H9 (cell line): ENCODE measurements around the gene WNT8B. TPM values are rescaled to one million over a fixed set of nuclear protein-coding genes. Genes with fewer than 3 reads are reported as not detected.

Source experiments
- DNase-seq: peaks from one replicate; pipeline ENCODE4 v3.0.0-alpha.2; 2017
- H2AFZ ChIP-seq: one replicate; pipeline ENCODE4 v1.6.1; 2013; ENCODE audit warnings: mild to moderate bottlenecking, low read length, control low read depth, moderate library complexity
- H2AK5ac ChIP-seq: 2 replicates; pipeline ENCODE4 v1.6.1; 2013; ENCODE audit warnings: low read length, control low read depth, mixed read lengths; ENCODE audit not compliant: insufficient read length
- H2BK120ac ChIP-seq: one replicate; pipeline ENCODE4 v1.6.1; 2013; ENCODE audit warnings: low read depth, mild to moderate bottlenecking, low read length, control low read depth, inconsistent platforms; ENCODE audit not compliant: poor library complexity, severe bottlenecking
- H2BK12ac ChIP-seq: 2 replicates; pipeline ENCODE4 v1.6.1; 2013; ENCODE audit warnings: low read length, control low read depth, mixed read lengths, low read depth; ENCODE audit not compliant: insufficient read length
- H2BK15ac ChIP-seq: 2 replicates; pipeline ENCODE4 v1.6.1; 2013; ENCODE audit warnings: low read depth, low read length, control low read depth
- H2BK20ac ChIP-seq: one replicate; pipeline ENCODE4 v1.6.1; 2013; ENCODE audit warnings: low read depth, mild to moderate bottlenecking, low read length, control low read depth, inconsistent platforms; ENCODE audit not compliant: poor library complexity, severe bottlenecking
- H2BK5ac ChIP-seq: 2 replicates; pipeline ENCODE4 v1.6.1; 2013; ENCODE audit warnings: low read length, control low read depth, mixed read lengths; ENCODE audit not compliant: insufficient read length
- H3K14ac ChIP-seq: 2 replicates; pipeline ENCODE4 v1.6.1; 2013; ENCODE audit warnings: low read length, control low read depth; ENCODE audit not compliant: insufficient read depth
- H3K18ac ChIP-seq: 2 replicates; pipeline ENCODE4 v1.6.1; 2013; ENCODE audit warnings: low read depth, mild to moderate bottlenecking, mixed read lengths, low read length, control low read depth; ENCODE audit not compliant: insufficient read length
- H3K23ac ChIP-seq: 2 replicates; pipeline ENCODE4 v1.6.1; 2013; ENCODE audit warnings: low read length, control low read depth, mixed read lengths, low read depth; ENCODE audit not compliant: insufficient read length
- H3K23me2 ChIP-seq: 2 replicates; pipeline ENCODE4 v1.6.1; 2013; ENCODE audit warnings: low read depth, mild to moderate bottlenecking, mixed read lengths, low read length, control low read depth; ENCODE audit not compliant: insufficient read length, poor library complexity, severe bottlenecking
- H3K27ac ChIP-seq: 2 replicates; pipeline ENCODE4 v1.5.1; 2013; ENCODE audit warnings: low read length, control low read depth, mixed read lengths, low read depth; ENCODE audit not compliant: insufficient read length
- H3K27me3 ChIP-seq: 2 replicates; pipeline ENCODE4 v1.6.1; 2013; ENCODE audit warnings: low read length, control low read depth, inconsistent platforms; ENCODE audit not compliant: insufficient read depth
- H3K4ac ChIP-seq: 2 replicates; pipeline ENCODE4 v1.6.1; 2013; ENCODE audit warnings: low read depth, mild to moderate bottlenecking, control low read depth, inconsistent platforms, low read length, moderate library complexity
- H3K4me1 ChIP-seq: 2 replicates; pipeline ENCODE4 v1.6.1; 2013; ENCODE audit warnings: low read length, control low read depth, inconsistent platforms; ENCODE audit not compliant: insufficient read depth
- H3K4me2 ChIP-seq: 2 replicates; pipeline ENCODE4 v1.6.1; 2013; ENCODE audit warnings: low read length, control low read depth, mixed read lengths; ENCODE audit not compliant: insufficient read length, insufficient read depth
- H3K56ac ChIP-seq: 2 replicates; pipeline ENCODE4 v1.6.1; 2013; ENCODE audit warnings: low read depth, mild to moderate bottlenecking, mixed read lengths, low read length, control low read depth; ENCODE audit not compliant: insufficient read length
- H3K79me1 ChIP-seq: 2 replicates; pipeline ENCODE4 v1.6.1; 2013; ENCODE audit warnings: low read depth, mild to moderate bottlenecking, moderate library complexity, low read length, control low read depth, inconsistent platforms; ENCODE audit not compliant: insufficient read depth, poor library complexity, severe bottlenecking
- H3K79me2 ChIP-seq: 2 replicates; pipeline ENCODE4 v1.6.1; 2013; ENCODE audit warnings: low read length, control low read depth, inconsistent platforms; ENCODE audit not compliant: insufficient read depth
- H3K9ac ChIP-seq: 2 replicates; pipeline ENCODE4 v1.6.1; 2013; ENCODE audit warnings: low read length, control low read depth, mixed read lengths; ENCODE audit not compliant: insufficient read length; ENCODE audit errors: extremely low read depth
- H3K9me3 ChIP-seq: one replicate; pipeline ENCODE4 v1.6.1; 2013; ENCODE audit warnings: low read depth, low read length, inconsistent platforms; ENCODE audit not compliant: control insufficient read depth
- H3T11ph ChIP-seq: one replicate; pipeline ENCODE4 v1.6.1; 2013; ENCODE audit warnings: mild to moderate bottlenecking, low read length, control low read depth, inconsistent platforms
- H4K20me1 ChIP-seq: one replicate; pipeline ENCODE4 v1.6.1; 2013; ENCODE audit not compliant: control insufficient read depth, insufficient read length, insufficient read depth
- H4K5ac ChIP-seq: 2 replicates; pipeline ENCODE4 v1.6.1; 2013; ENCODE audit warnings: low read depth, mild to moderate bottlenecking, mixed read lengths, low read length, control low read depth; ENCODE audit not compliant: insufficient read length
- H4K8ac ChIP-seq: replicated peaks from 2 replicates; pipeline ENCODE4 v1.6.1; 2013; ENCODE audit warnings: low read length, control low read depth, mixed read lengths, low read depth; ENCODE audit not compliant: insufficient read length
- H4K91ac ChIP-seq: 2 replicates; pipeline ENCODE4 v1.6.1; 2013; ENCODE audit warnings: low read depth, mild to moderate bottlenecking, moderate library complexity, mixed read lengths, low read length, control low read depth; ENCODE audit not compliant: insufficient read length
- H3K27ac Mint-ChIP-seq, 3 experiments: 2 replicates in 2 of 3; 3 replicates in 1 of 3; pipeline ENCODE4 v1.8.0; 2020 to 2021; ENCODE audit warnings: mixed read lengths in 3 of 3, mild to moderate bottlenecking in 1 of 3, moderate library complexity in 1 of 3
- H3K27me3 Mint-ChIP-seq: 2 replicates; pipeline ENCODE4 v1.8.0; 2021; ENCODE audit warnings: low read depth, mild to moderate bottlenecking, moderate library complexity, mixed read lengths
- H3K36me3 Mint-ChIP-seq, 3 experiments: 2 replicates in 2 of 3; 3 replicates in 1 of 3; pipeline ENCODE4 v1.8.0; 2020 to 2021; ENCODE audit warnings: low read depth in 3 of 3, mixed read lengths in 3 of 3; ENCODE audit not compliant: insufficient read depth in 1 of 3
- H3K4me1 Mint-ChIP-seq, 2 experiments: 2 replicates each; pipeline ENCODE4 v1.8.0; 2020; ENCODE audit warnings: mixed read lengths in 2 of 2
- H3K4me3 Mint-ChIP-seq, 2 experiments: 2 replicates in 1 of 2; 3 replicates in 1 of 2; pipeline ENCODE4 v1.8.0; 2020 to 2021; ENCODE audit warnings: mild to moderate bottlenecking in 2 of 2, mixed read lengths in 2 of 2, moderate library complexity in 1 of 2
- H3K9me3 Mint-ChIP-seq, 2 experiments: 2 replicates in 1 of 2; 3 replicates in 1 of 2; pipeline ENCODE4 v1.8.0; 2020; ENCODE audit warnings: mild to moderate bottlenecking in 2 of 2, mixed read lengths in 2 of 2, moderate library complexity in 1 of 2
- CTCF ChIP-seq: fragments of 200-600 bp; sonication (generic); conservative IDR thresholded peaks from 3 replicates; pipeline ENCODE4 v1.8.0; 2021; ENCODE audit warnings: antibody characterized with exemption, mild to moderate bottlenecking
- WGBS: extraction: QIAGEN DNeasy Blood & Tissue Kit; methylation state at CpG from one replicate; pipeline ENCODE4 v1.1.7; 2013; ENCODE audit warnings: missing lambda C conversion rate, low lambda C conversion rate, mixed read lengths; ENCODE audit not compliant: insufficient read length; ENCODE audit errors: extremely low coverage; 5-methylcytosine and 5-hydroxymethylcytosine counted together
- total RNA-seq: library from RNA; stranded (reverse); gene quantifications from 2 replicates; pipeline ENCODE4 v1.2.1, GENCODE V29; 2021

The WNT8B gene
- total RNA-seq, 1 experiment from 2014 or later = not detected

- Mint-ChIP-seq H3K36me3 (no peaks in the 10 kb centered on the region; a peak in 1 of 7 replicates), H3K4me1 (peaks cover 2% of the 10 kb centered on the region in 2 experiments; a peak in 2 of 4 replicates), H3K27ac (no peak overlapping the region), H3K27me3 (peaks cover 56% of the 10 kb centered on the region), H3K4me3 (no peak overlapping the region), H3K9me3 (no peaks in the 10 kb centered on the region)
- Histone ChIP-seq H4K91ac (no peak overlapping the region), H3K23ac (no peak overlapping the region), H2BK120ac (no peak overlapping the region), H3T11ph (no peak overlapping the region), H3K27ac (no peak overlapping the region), H2AK5ac (no peak overlapping the region), H3K56ac (no peak overlapping the region), H3K79me2 (no peaks in the 10 kb centered on the region), H3K27me3 (no peaks in the 10 kb centered on the region), H2BK20ac (no peak overlapping the region), H3K14ac (no peak overlapping the region), H3K18ac (no peak overlapping the region), H3K4me2 (no peak overlapping the region), H3K79me1 (no peaks in the 10 kb centered on the region), H2BK5ac (no peak overlapping the region), H4K8ac (no peak overlapping the region), H3K4me1 (no peaks in the 10 kb centered on the region), H2BK12ac (no peak overlapping the region), H3K4ac (no peak overlapping the region), H3K23me2 (no peaks in the 10 kb centered on the region), H3K9ac (no peak overlapping the region), H4K5ac (no peak overlapping the region), H3K9me3 (no peaks in the 10 kb centered on the region), H2AFZ (no peak overlapping the region), H2BK15ac (no peak overlapping the region), H4K20me1 (no peaks in the 10 kb centered on the region)
- TF ChIP-seq CTCF = no peak
- no peak for DNase-seq
- WGBS = no CpG with 5 or more reads among the region's 8 CpGs
Observed at GRCh38 chr10:100509241-100509840, 46.5 kb downstream of the WNT8B start.
